GM12801 (cell line): ENCODE results near the gene SFXN5.

Source experiments
- CTCF ChIP-seq: IDR thresholded peaks from one replicate; pipeline ENCODE4 v1.5.1; 2011; ENCODE audit warnings: control low read depth; ENCODE audit not compliant: insufficient read length; ENCODE audit errors: extremely low read depth

Gene SFXN5

DNA sequence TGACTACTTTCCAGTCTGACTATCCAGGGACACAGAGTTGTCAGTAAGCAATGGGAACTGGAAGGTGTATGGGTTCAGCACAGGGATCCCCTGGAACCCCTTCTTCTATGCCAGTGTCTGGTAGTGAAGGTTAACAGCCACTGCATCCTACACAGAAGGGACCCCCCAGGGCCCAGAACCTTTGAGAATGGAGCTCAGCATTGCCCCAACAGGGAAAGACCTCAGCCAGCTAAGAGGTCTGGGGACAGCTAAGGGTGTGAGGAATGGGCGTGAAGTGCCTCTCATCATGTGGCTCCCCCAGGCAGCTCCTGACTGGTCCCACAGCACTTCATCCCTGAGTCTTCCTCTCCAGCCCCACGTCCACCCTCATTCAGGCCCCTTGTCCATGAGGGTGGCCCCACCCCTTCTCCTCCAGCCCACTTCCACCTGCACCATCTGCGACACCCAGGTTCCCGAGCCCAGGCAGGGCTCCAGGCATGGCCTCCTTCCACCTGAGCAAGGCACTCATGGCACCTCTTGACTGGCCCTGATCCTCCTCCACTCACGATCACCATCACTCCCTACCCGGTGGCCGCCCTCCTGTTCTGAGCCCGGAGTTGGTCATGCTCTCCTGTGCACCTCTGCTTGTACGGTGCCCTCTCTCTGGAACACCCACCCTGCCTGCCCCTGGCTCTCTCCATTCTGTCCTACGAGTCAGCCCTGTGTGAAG is 77.1 kb downstream of the SFXN5 start:
- no peak for TF ChIP-seq CTCF

DNA sequence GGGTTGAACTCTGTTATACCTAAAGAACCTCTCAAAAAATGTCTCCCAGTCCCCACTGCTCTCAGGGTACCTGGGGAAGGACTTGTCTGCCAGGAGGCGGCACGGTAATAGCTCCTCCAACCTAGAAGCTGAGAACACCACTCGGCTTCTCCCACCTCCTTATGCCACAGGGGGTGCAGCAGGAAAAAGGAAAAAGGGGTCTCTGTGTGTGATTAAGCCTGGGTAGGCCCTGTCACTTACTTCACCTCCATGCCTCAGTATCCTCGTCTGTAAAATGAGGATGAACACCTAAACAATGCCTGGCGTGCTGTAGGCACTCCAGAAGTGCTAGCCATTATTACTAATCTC is 77.6 kb downstream of the SFXN5 start:
- TF ChIP-seq CTCF = no peak

DNA sequence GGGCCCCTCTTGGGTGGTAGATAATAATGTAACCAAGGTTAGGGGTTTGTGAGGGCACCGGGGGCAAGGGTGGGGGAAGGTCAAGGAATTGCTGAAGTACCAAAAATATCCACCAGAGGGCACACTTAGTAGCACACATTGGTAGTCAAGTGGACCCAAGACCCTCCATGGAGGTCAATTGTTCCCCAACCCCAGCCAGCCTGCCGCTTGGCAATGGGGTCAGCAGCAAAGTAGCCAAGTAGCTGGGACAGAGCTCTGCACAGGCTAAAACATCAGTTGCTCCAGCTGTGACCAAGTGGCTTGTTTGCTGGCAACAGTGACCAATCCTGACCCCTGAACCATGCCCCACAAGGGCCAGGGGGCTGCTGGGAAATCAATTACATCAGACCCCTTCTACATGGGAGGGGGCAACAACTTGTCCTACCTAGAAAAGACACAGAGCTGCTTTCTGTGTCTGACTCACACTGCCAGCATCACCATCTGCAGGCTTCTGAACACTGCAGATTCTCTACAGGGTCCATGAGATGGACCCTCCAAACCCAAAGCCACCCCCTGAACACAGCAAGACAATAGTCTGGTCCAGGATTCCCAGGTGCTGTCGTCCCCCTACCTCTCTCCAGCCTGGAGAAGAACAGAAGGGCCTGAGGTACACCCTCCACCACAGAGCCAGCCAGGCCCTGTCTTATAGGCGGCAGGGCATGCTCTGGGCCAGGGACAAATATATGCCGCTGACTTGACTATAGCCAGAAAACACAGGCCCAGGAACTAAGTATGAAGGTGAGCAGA is 78.2 kb downstream of the SFXN5 start:
- TF ChIP-seq CTCF = no peak

DNA sequence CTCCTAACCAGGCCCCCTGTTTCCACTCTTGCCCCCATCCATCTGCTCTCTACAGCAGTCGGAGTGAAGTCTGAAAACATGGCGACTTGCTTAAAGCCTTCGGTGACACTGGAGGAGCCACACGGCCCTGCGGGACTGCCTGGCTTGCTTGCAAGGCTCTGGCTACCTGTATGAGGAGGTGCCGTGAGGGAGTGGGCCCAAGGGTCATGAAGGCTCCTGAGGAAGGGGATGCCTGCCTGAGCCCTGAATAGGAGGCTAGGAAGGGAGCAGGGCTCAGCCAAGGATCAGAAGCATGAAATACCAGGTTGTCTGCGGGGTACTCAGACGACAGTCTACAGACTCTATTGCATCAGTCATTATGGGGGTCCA is 78.8 kb downstream of the SFXN5 start:
- no peak for TF ChIP-seq CTCF

DNA sequence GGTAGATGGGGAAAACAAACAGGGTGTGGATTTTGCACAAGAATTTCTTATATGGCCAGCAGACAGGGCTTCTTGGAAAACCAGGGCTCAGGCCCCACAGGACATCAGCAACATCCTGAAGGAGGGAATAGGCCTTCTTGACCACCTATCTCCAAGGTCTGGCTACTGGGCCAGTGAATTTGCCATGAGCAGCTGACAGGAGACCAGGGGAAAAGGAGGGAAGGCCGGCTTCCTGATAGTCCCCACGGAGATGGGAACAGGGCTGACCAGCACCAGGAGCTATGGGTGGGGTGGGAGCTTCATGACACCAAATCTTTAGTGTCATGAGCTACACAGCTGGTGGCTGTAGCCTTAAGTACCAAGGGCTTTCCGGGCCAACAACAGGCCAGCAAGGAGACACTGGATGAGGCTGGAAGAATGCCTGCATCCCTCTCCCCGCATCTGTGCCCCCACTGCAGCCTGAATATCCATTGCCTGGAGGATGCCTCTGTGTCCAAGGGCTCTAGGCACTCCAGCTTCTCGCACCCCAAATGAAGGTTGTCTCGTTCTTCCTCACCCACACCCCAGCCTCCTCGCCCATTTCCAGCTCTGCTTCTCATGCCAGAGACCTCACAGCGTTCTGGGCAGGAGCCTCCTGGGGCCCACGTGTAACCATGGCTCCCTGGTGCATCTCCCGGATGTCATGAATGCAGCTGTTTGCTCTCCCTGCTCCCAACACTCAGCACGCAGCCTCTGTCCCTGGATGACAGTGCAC is 79.4 kb downstream of the SFXN5 start:
- TF ChIP-seq CTCF = no peak

DNA sequence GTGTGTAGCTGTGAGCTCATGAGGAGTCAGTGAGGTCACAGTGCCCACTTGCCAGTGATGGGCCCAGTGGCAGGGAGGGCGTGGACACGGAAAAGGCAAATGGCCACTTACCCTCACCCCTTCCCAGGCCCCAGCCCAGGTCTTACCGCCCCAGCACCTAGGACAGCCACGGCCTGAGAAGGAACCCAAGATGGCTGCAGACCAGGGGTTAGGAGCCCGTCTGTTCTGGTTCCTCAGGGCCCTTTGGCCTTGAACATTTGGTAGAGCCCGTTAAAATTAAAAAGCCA is 80.1 kb downstream of the SFXN5 start:
- no peak for TF ChIP-seq CTCF

DNA sequence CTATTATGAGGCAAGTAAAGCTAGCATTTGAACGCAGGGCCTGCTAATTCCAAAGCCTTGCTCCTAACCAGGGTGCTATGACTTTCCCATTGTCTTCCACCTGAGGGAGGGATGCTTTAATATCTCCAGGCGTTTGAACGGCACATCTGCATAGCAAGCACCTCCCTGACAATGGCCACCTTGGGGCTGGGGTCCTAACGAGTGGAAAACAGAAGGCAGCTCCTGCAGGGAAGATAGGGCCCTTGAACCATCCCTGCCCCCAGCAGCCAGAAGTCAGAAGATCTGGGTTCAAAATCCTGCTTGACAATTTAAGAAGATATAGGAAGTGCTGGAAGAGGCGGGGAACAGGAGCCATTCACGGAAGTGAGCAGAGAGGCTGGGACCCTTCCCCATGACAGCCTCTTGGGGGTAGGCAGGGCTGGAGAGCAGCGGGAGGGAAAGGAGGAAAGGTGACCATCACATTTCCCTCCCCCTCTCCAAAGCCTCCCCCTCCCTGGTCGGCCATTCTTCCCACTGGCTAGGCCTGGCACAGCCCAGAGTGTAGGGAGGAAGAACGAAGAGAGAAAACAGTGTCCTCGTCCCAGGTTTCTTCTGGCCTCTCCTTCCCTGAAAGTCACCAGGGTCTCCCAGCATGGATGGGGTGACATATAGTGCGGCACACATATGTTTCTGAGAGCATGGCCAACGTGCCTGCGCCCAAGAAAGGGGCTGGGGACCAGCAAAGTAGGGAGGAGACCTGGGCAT is 80.6 kb downstream of the SFXN5 start:
- no peak for TF ChIP-seq CTCF
